A673 (cell line): ENCODE data around the gene LAMTOR3. TPM values are rescaled to one million over a fixed set of nuclear protein-coding genes. Genes with fewer than 3 reads are reported as not detected.
"Not testable (repeated sequence)": the region's sequence is repeated elsewhere in the genome, so short reads cannot be mapped to it uniquely, and the experiment has no call there.

ENCODE experiments used
- BruUV-seq: library from RNA; stranded (reverse); fragments of 400-500 nt; replicated peaks from 2 replicates; lab custom pipeline; 2021; lab: Mats Ljungman, UMichigan
- CTCF ChIA-PET: fragments of 300-600 bp; sonication (Branson Sonifier 250); formaldehyde crosslinking; loops from one replicate; lab custom pipeline; 2022; ENCODE audit warnings: antibody characterized with exemption; lab: Charles Lee
- POLR2A ChIA-PET: fragments of 300-600 bp; sonication (Branson Sonifier 250); formaldehyde crosslinking; loops from one replicate; lab custom pipeline; 2022; ENCODE audit warnings: antibody characterized with exemption; ENCODE audit not compliant: low non-redundant PET; lab: Charles Lee
- DNase-seq: peaks from one replicate; pipeline ENCODE4 v3.0.0-alpha.2; 2015; ENCODE audit warnings: low spot score
- H3K27ac ChIP-seq: fragments of 200-600 bp; sonication (generic); 2 replicates; pipeline ENCODE4 v1.5.1; 2016; ENCODE audit warnings: mixed run types, low read depth, mild to moderate bottlenecking, mixed read lengths, antibody characterized with exemption, low read length; ENCODE audit not compliant: poor library complexity, severe bottlenecking
- H3K27me3 ChIP-seq: fragments of 200-600 bp; sonication (generic); replicated peaks from 2 replicates; pipeline ENCODE4 v1.6.1; 2017; ENCODE audit warnings: mixed run types, low read depth, mild to moderate bottlenecking, mixed read lengths, antibody characterized with exemption, low read length; ENCODE audit not compliant: insufficient read depth, poor library complexity
- H3K36me3 ChIP-seq: fragments of 200-600 bp; sonication (generic); 2 replicates; pipeline ENCODE4 v1.6.1; 2016; ENCODE audit warnings: mixed run types, mild to moderate bottlenecking, mixed read lengths, antibody characterized with exemption, low read length; ENCODE audit not compliant: insufficient read depth, poor library complexity, severe bottlenecking
- H3K4me1 ChIP-seq: fragments of 200-600 bp; sonication (generic); 2 replicates; pipeline ENCODE4 v1.6.1; 2017; ENCODE audit warnings: mixed run types, mild to moderate bottlenecking, mixed read lengths, antibody characterized with exemption, low read length; ENCODE audit not compliant: insufficient read depth, poor library complexity, severe bottlenecking
- H3K4me3 ChIP-seq: fragments of 200-600 bp; sonication (generic); 2 replicates; pipeline ENCODE4 v1.5.1; 2016; ENCODE audit warnings: low read depth, mixed run types, mild to moderate bottlenecking, mixed read lengths, low read length; ENCODE audit not compliant: poor library complexity, severe bottlenecking
- H3K9me3 ChIP-seq: fragments of 200-600 bp; sonication (generic); 2 replicates; pipeline ENCODE4 v1.6.1; 2016; ENCODE audit warnings: mixed run types, low read depth, mild to moderate bottlenecking, mixed read lengths, antibody characterized with exemption, low read length; ENCODE audit not compliant: poor library complexity, severe bottlenecking
- CTCF ChIP-seq: fragments of 300-800, 200-600 bp; sonication (generic); conservative IDR thresholded peaks from 2 replicates; pipeline ENCODE4 v1.5.1; 2017; ENCODE audit warnings: low read depth, mild to moderate bottlenecking, antibody characterized with exemption, low read length, moderate library complexity, mixed read lengths
- EZH2 ChIP-seq: fragments of 200-600 bp; sonication (generic); IDR thresholded peaks from 2 replicates; pipeline ENCODE4 v1.6.1; 2017; ENCODE audit warnings: borderline replicate concordance, low read depth, mild to moderate bottlenecking, mixed read lengths, antibody characterized with exemption, low read length; ENCODE audit not compliant: poor library complexity, severe bottlenecking
- intact Hi-C: fragments of 100-400 bp; cut with micrococcal nuclease; formaldehyde crosslinking; loops from one replicate; pipeline ENCODE4 v1.10.0; 2022; ENCODE audit not compliant: unreplicated experiment
- total RNA-seq: library from RNA; stranded (reverse); gene quantifications from 2 replicates; pipeline ENCODE4 v1.2.3, GENCODE V29; 2021

The LAMTOR3 gene
- total RNA-seq, 1 experiment from 2014 or later: 31.6 TPM

GRCh38 chr4:99833756-99834155, 60.5 kb downstream of the LAMTOR3 start:
- POLR2A ChIA-PET: no interaction called here
- no peaks in the 10 kb centered on the region for H3K36me3 ChIP-seq
- CTCF ChIA-PET: no interaction called here
- intact Hi-C loops: no loop called here
- TF ChIP-seq EZH2 (no peak), CTCF (no peak)
- H3K27ac ChIP-seq: no peak overlapping the region
- no TSS peak for BruUV-seq
- H3K9me3 ChIP-seq: no peaks in the 10 kb centered on the region
- no peaks in the 10 kb centered on the region for H3K4me1 ChIP-seq
- H3K4me3 ChIP-seq: no peak overlapping the region
- DNase-seq: no peak
- H3K27me3 ChIP-seq: no peaks in the 10 kb centered on the region

- Histone ChIP-seq H3K27me3 (no peaks in the 10 kb centered on the region), H3K4me3 (no peak overlapping the region), H3K9me3 (no peaks in the 10 kb centered on the region), H3K4me1 (no peaks in the 10 kb centered on the region), H3K27ac (no peak overlapping the region), H3K36me3 (no peaks in the 10 kb centered on the region)
- intact Hi-C loops: no loop called here
- no TSS peak for BruUV-seq
- DNase-seq: no peak
- ChIA-PET POLR2A (no interaction called here), CTCF (no interaction called here)
- TF ChIP-seq CTCF (no peak), EZH2 (no peak)
Measured at GRCh38 chr4:99832758-99833157, 61.5 kb downstream of the LAMTOR3 start.

GRCh38 chr4:99832321-99832720, 61.9 kb downstream of the LAMTOR3 start:
- CTCF ChIA-PET: no interaction called here
- Histone ChIP-seq H3K4me1 (no peaks in the 10 kb centered on the region), H3K27ac (no peak overlapping the region), H3K27me3 (no peaks in the 10 kb centered on the region), H3K4me3 (no peak overlapping the region), H3K9me3 (no peaks in the 10 kb centered on the region), H3K36me3 (no peaks in the 10 kb centered on the region)
- no TSS peak for BruUV-seq
- POLR2A ChIA-PET: no interaction called here
- DNase-seq: no peak
- intact Hi-C loops: no loop called here
- TF ChIP-seq EZH2 (no peak), CTCF (no peak)

- BruUV-seq, CTCF ChIA-PET, DNase-seq: not testable (repeated sequence)
Measured at GRCh38 chr4:99830051-99830450, 64.2 kb downstream of the LAMTOR3 start.

More at GRCh38 chr4:99830051-99830450, 64.2 kb downstream of the LAMTOR3 start:
- H3K4me3 ChIP-seq, H3K9me3 ChIP-seq, H3K4me1 ChIP-seq, POLR2A ChIA-PET, H3K27ac ChIP-seq, H3K27me3 ChIP-seq, H3K36me3 ChIP-seq, intact Hi-C loops: not testable (repeated sequence)
